Smooth muscle cell (in vitro differentiated cells): ENCODE data around the gene ELL. TPM values are rescaled to one million over a fixed set of nuclear protein-coding genes. Genes with fewer than 3 reads are reported as not detected.

Experiments used
- DNase-seq: peaks from one replicate; lab custom pipeline; 2025; ENCODE audit not compliant: unreplicated experiment; lab: John Stamatoyannopoulos, UW
- H2AFZ ChIP-seq: fragments of 200-600 bp; sonication (generic); 2 replicates; pipeline ENCODE4 v1.6.0; 2016; ENCODE audit warnings: antibody characterized with exemption, low read depth, mild to moderate bottlenecking
- H3F3A ChIP-seq: fragments of 200-600 bp; sonication (generic); 2 replicates; pipeline ENCODE4 v1.6.0; 2017; ENCODE audit warnings: antibody characterized with exemption, low read depth
- H3K27ac ChIP-seq: fragments of 200-600 bp; sonication (generic); 2 replicates; pipeline ENCODE4 v1.5.1; 2016; ENCODE audit warnings: low read depth, mild to moderate bottlenecking
- H3K27me3 ChIP-seq: fragments of 200-600 bp; sonication (generic); 2 replicates; pipeline ENCODE4 v1.6.1; 2016; ENCODE audit warnings: low read depth, mild to moderate bottlenecking
- H3K36me3 ChIP-seq: fragments of 200-600 bp; sonication (generic); 2 replicates; pipeline ENCODE4 v1.5.1; 2016; ENCODE audit warnings: low read depth
- H3K4me1 ChIP-seq: fragments of 200-600 bp; sonication (generic); 2 replicates; pipeline ENCODE4 v1.5.1; 2016; ENCODE audit warnings: low read depth
- H3K4me2 ChIP-seq: fragments of 200-600 bp; sonication (generic); 2 replicates; pipeline ENCODE4 v1.6.0; 2016; ENCODE audit warnings: mild to moderate bottlenecking
- H3K4me3 ChIP-seq: fragments of 200-600 bp; sonication (generic); 2 replicates; pipeline ENCODE4 v1.5.1; 2016; ENCODE audit warnings: mild to moderate bottlenecking
- H3K79me2 ChIP-seq: fragments of 200-600 bp; sonication (generic); 2 replicates; pipeline ENCODE4 v1.6.0; 2016; ENCODE audit warnings: low read depth, mild to moderate bottlenecking
- H3K9ac ChIP-seq: fragments of 200-600 bp; sonication (generic); 2 replicates; pipeline ENCODE4 v1.6.0; 2016; ENCODE audit warnings: low read depth
- H3K9me3 ChIP-seq: fragments of 200-600 bp; sonication (generic); replicated peaks from 2 replicates; pipeline ENCODE4 v1.5.1; 2016; ENCODE audit warnings: low read depth
- H4K20me1 ChIP-seq: fragments of 200-600 bp; sonication (generic); 2 replicates; pipeline ENCODE4 v1.6.0; 2016; ENCODE audit warnings: low read depth
- WGBS: methylation state at CpG from one replicate; pipeline ENCODE4 v1.1.7; 2016; ENCODE audit warnings: low lambda C conversion rate; 5-methylcytosine and 5-hydroxymethylcytosine counted together
- polyA plus RNA-seq: library from polyadenylated mRNA; unstranded; fragments of >200 nt; fragmentation: Nextera tagmentation; extraction: Ambion mirVana; gene quantifications from 2 replicates; pipeline ENCODE4 v1.2.1, GENCODE V29; 2016
- total RNA-seq: library from RNA; depleted of rRNA; stranded (reverse); fragments of >200 nt; gene quantifications from 2 replicates; pipeline ENCODE4 v1.2.3, GENCODE V29; 2014
- TF ChIP-seq, protein P1 (sequence below): fragments of 200-600 bp; sonication (generic); IDR thresholded peaks from 2 replicates; pipeline ENCODE4 v1.5.1; 2017; ENCODE audit warnings: borderline replicate concordance, mild to moderate bottlenecking, antibody characterized with exemption; ENCODE audit not compliant: insufficient read depth, poor library complexity, severe bottlenecking

Gene ELL
- total RNA-seq (10.5 and 12.8 TPM in 2 replicates), polyA plus RNA-seq (15.2 and 31.7 TPM in 2 replicates)

DNA sequence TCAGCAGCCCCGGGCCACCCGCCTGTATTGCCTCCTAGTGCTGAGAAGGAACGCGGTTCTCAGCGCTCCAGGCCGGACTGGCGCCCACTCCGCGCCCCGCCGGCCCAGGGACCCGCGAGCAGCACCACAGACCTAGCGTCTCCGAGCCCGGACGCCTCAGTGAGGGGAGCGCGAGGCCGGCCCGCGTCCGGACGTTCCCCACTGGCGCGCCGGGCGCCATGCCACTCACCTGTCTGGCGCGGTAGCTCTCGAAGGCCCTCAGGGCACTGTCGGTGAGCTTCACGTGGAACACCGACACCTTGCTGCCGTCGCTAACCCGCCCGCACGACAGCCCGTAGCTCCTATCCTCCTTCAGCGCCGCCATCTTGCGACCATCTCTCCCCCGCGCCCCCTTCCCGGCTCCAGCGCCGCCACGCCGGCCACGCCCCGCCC is at the start of gene ELL:
Gene ELL, minus strand, starts transcription at position 379 of the 432 bp plus-strand sequence. Its CDS starts 15 bp downstream, at position 364.
- WGBS, result 0% methylated on average over 35 of the region's 52 CpGs
- peaks cover 46% of the 10 kb centered on the region for H3K79me2 ChIP-seq
- no peaks in the 10 kb centered on the region for H3K36me3 ChIP-seq
- no peaks in the 10 kb centered on the region for H3K27me3 ChIP-seq
- TF ChIP-seq, protein P1, sequence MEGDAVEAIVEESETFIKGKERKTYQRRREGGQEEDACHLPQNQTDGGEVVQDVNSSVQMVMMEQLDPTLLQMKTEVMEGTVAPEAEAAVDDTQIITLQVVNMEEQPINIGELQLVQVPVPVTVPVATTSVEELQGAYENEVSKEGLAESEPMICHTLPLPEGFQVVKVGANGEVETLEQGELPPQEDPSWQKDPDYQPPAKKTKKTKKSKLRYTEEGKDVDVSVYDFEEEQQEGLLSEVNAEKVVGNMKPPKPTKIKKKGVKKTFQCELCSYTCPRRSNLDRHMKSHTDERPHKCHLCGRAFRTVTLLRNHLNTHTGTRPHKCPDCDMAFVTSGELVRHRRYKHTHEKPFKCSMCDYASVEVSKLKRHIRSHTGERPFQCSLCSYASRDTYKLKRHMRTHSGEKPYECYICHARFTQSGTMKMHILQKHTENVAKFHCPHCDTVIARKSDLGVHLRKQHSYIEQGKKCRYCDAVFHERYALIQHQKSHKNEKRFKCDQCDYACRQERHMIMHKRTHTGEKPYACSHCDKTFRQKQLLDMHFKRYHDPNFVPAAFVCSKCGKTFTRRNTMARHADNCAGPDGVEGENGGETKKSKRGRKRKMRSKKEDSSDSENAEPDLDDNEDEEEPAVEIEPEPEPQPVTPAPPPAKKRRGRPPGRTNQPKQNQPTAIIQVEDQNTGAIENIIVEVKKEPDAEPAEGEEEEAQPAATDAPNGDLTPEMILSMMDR, result no peak
- H4K20me1 ChIP-seq, result peaks cover 34% of the 10 kb centered on the region
- peak within 1 kb of the TSS; percentile 90 for H3K4me2 ChIP-seq
- no peaks in the 10 kb centered on the region for H3K9me3 ChIP-seq
- H3F3A ChIP-seq, result no peaks in the 10 kb centered on the region
- H2AFZ ChIP-seq, result no peak within 1 kb of the TSS
- H3K9ac ChIP-seq, result peak within 1 kb of the TSS; percentile 100
- peak within 1 kb of the TSS; percentile 99 for H3K27ac ChIP-seq
- no peak for DNase-seq
- H3K4me1 ChIP-seq, result no peaks in the 10 kb centered on the region
- peak within 1 kb of the TSS; percentile 96 for H3K4me3 ChIP-seq

- Histone ChIP-seq H3F3A (peaks cover 8% of the 10 kb centered on the region), H3K27ac (no peak overlapping the region), H3K79me2 (peaks cover 17% of the 10 kb centered on the region), H3K36me3 (no peaks in the 10 kb centered on the region), H3K27me3 (no peaks in the 10 kb centered on the region), H3K9ac (no peak overlapping the region), H4K20me1 (peaks cover 12% of the 10 kb centered on the region), H3K9me3 (no peaks in the 10 kb centered on the region), H3K4me1 (peaks cover 9% of the 10 kb centered on the region), H3K4me2 (no peak overlapping the region), H2AFZ (no peak overlapping the region), H3K4me3 (no peak overlapping the region)
- WGBS, result 97% methylated on average over 15 of the region's 15 CpGs
- DNase-seq, result no peak
- TF ChIP-seq, protein P1, result no peak
Observed at GRCh38 chr19:18568367-18568766, 46.5 kb upstream of the ELL start.

GRCh38 chr19:18566953-18567352 is 45.1 kb upstream of the ELL start:
- TF ChIP-seq, protein P1, result no peak
- no peak overlapping the region for H2AFZ ChIP-seq
- H4K20me1 ChIP-seq, result no peaks in the 10 kb centered on the region
- H3F3A ChIP-seq, result peaks cover 6% of the 10 kb centered on the region
- no peak overlapping the region for H3K4me2 ChIP-seq
- no peaks in the 10 kb centered on the region for H3K9me3 ChIP-seq
- no peaks in the 10 kb centered on the region for H3K36me3 ChIP-seq
- no peak for DNase-seq
- no peaks in the 10 kb centered on the region for H3K4me1 ChIP-seq
- WGBS, result over 99% methylated on average over 8 of the region's 8 CpGs
- H3K27me3 ChIP-seq, result no peaks in the 10 kb centered on the region
- no peak overlapping the region for H3K4me3 ChIP-seq
- no peak overlapping the region for H3K9ac ChIP-seq
- H3K79me2 ChIP-seq, result peaks cover 2% of the 10 kb centered on the region
- H3K27ac ChIP-seq, result no peak overlapping the region

GRCh38 chr19:18562086-18562485 is 40.2 kb upstream of the ELL start:
- Histone ChIP-seq H3K79me2 (peaks cover 39% of the 10 kb centered on the region), H3K9ac (no peak overlapping the region), H3K4me3 (no peak overlapping the region), H3K27ac (peak overlapping the region; percentile 84), H3K36me3 (no peaks in the 10 kb centered on the region), H3K4me2 (peak overlapping the region; percentile 33), H3K9me3 (no peaks in the 10 kb centered on the region), H4K20me1 (no peaks in the 10 kb centered on the region), H2AFZ (no peak overlapping the region), H3K4me1 (peaks cover 6% of the 10 kb centered on the region), H3F3A (no peaks in the 10 kb centered on the region), H3K27me3 (no peaks in the 10 kb centered on the region)
- TF ChIP-seq, protein P1, result no peak
- 41% methylated on average over 14 of the region's 14 CpGs for WGBS
- peak; percentile 8 for DNase-seq
